GM21619 (cell line): ENCODE measurements around the gene MAP3K13.
"Not testable (repeated sequence)": the region's sequence is repeated elsewhere in the genome, so short reads cannot be mapped to it uniquely, and the experiment has no call there.

Experiments
- ATAC-seq: cut with Tn5 transposase; IDR thresholded peaks from one replicate; pipeline ENCODE4 v1.9.1; 2021; ENCODE audit not compliant: unreplicated experiment

The MAP3K13 gene

GRCh38 chr3:185340751-185341150 lies 22.2 kb upstream of the MAP3K13 start:
- ATAC-seq = no peak

- no peak for ATAC-seq
Observed at GRCh38 chr3:185341616-185342458, 21.1 kb upstream of the MAP3K13 start.

GRCh38 chr3:185342459-185343174 lies 20.3 kb upstream of the MAP3K13 start:
- ATAC-seq = no peak

GRCh38 chr3:185347399-185347798 lies 15.5 kb upstream of the MAP3K13 start:
- ATAC-seq = no peak

- ATAC-seq = no peak
Observed at GRCh38 chr3:185350841-185351240, 12.1 kb upstream of the MAP3K13 start.

GRCh38 chr3:185351396-185351795 lies 11.5 kb upstream of the MAP3K13 start:
- no peak for ATAC-seq

GRCh38 chr3:185353225-185353624 lies 9.7 kb upstream of the MAP3K13 start:
- ATAC-seq = no peak

- peak; percentile 98 for ATAC-seq
Observed at GRCh38 chr3:185353823-185354614, 8.9 kb upstream of the MAP3K13 start.

GRCh38 chr3:185356499-185356898 lies 6.4 kb upstream of the MAP3K13 start:
- ATAC-seq = no peak

GRCh38 chr3:185361920-185362319 lies 1.0 kb upstream of the MAP3K13 start:
- ATAC-seq = no peak

GRCh38 chr3:185363662-185364203 lies 797 bp downstream of the MAP3K13 start:
- no peak for ATAC-seq

GRCh38 chr3:185365291-185366073 lies 2.5 kb downstream of the MAP3K13 start:
- no peak for ATAC-seq

GRCh38 chr3:185366074-185366335 lies 3.1 kb downstream of the MAP3K13 start:
- ATAC-seq = no peak

- no peak for ATAC-seq
Observed at GRCh38 chr3:185366913-185367312, 4.0 kb downstream of the MAP3K13 start.

- not testable (repeated sequence) for ATAC-seq
Observed at GRCh38 chr3:185370349-185370748, 7.4 kb downstream of the MAP3K13 start.

- ATAC-seq = no peak
Observed at GRCh38 chr3:185371306-185372074, 8.6 kb downstream of the MAP3K13 start.

- no peak for ATAC-seq
Observed at GRCh38 chr3:185381320-185382058, 18.6 kb downstream of the MAP3K13 start.

GRCh38 chr3:185382154-185382553 lies 19.2 kb downstream of the MAP3K13 start:
- no peak for ATAC-seq

- ATAC-seq = not testable (repeated sequence)
Observed at GRCh38 chr3:185386515-185386914, 23.6 kb downstream of the MAP3K13 start.
